ENCODE results near the gene VPS45.
"Not testable (repeated sequence)": the region's sequence is repeated elsewhere in the genome, so short reads cannot be mapped to it uniquely, and the experiment has no call there.

The VPS45 gene

DNA sequence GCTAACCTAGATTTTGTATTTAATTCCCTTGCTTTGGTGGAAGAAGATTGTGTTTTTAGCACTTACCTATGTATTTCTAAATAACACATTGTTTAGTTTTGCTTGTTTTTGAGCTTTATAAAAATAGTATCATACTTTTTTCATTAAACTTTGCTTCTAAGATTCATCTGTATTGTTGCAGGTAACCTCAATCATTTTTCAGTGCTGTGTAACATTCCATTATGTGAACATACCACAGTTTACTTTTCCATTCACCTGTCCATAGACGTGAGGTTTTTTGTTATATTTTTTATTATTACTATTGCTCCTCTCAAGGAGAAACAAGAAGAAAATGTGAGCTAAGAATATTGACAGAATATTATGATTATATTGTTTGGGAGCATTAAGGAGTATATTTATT, 67.0 kb downstream of the VPS45 start:
- no peak for DNase-seq

DNA sequence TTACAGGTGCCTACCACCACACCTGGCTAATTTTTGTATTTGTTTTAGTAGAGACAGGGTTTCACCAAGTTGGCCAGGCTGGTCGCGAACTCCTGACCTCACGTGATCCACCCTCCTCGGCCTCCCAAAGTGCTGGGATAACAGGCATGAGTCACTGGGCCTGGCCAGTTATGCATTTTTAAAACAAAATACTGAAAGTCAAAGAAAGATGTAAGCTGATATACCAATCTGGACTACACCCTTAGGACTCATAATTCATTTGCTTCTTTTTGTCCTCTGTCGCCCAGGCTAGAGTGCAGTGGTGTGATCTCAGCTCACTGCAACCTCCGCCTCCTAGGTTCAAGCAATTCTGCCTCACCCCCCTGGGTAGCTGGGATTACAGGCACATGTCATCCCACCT, 67.8 kb downstream of the VPS45 start:
- not testable (repeated sequence) for DNase-seq

DNA sequence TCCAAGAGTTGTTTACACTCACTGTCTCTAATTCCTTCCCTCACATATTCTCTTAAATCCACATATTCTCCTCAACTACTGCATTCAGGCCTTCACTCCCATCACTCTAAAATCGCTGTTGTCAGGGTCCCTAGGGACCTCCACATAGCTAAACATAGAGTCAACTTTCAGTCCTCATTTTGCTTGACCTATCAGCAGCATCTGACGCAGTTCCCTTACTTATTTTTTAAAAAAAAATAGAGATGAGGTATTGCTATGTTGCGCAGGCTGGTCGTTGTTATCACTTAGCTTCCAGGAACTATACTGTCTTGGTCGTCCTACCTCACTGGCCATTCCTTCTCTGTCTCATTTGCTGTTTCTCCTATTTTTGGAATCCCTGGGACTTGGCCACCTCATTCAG, 70.5 kb downstream of the VPS45 start:
- no peak for DNase-seq

- DNase-seq, result no peak
These were observed 73.9 kb downstream of the VPS45 start for GRCh38 chr1:150141452-150141851.

- DNase-seq, result no peak
These were observed 74.5 kb downstream of the VPS45 start for GRCh38 chr1:150142083-150142482.

DNA sequence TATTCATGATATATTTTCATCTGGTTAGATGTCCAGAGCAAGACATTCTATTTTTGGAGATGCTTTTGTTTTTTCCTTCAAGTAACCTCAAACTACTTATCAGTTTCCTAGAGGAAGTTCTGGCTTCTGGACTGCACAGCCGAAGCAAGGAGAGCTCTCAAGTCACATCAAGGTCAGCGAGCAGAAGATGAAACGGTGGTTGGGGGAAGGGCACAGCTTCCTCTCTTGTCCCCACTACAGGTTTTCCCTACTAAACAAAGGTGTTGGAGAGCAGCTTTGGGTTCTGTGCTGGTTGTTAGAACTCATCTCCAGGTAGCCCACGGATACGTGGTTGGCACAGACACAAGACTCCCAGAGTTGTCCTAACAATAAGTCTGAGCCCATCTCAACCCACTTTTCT, 77.0 kb downstream of the VPS45 start:
- no peak for DNase-seq

GRCh38 chr1:150146016-150146415, 78.4 kb downstream of the VPS45 start:
- DNase-seq, result not testable (repeated sequence)

GRCh38 chr1:150146849-150147542, 79.4 kb downstream of the VPS45 start:
- no peak for DNase-seq

GRCh38 chr1:150148837-150149270, 81.3 kb downstream of the VPS45 start:
- no peak for DNase-seq

GRCh38 chr1:150149271-150150132, 81.9 kb downstream of the VPS45 start, which contains the start of gene PLEKHO1:
PLEKHO1 (plus strand) TSS chr1:150149916; CDS start chr1:150150258, 342 bp downstream.
- peak; percentile 41 for DNase-seq

DNA sequence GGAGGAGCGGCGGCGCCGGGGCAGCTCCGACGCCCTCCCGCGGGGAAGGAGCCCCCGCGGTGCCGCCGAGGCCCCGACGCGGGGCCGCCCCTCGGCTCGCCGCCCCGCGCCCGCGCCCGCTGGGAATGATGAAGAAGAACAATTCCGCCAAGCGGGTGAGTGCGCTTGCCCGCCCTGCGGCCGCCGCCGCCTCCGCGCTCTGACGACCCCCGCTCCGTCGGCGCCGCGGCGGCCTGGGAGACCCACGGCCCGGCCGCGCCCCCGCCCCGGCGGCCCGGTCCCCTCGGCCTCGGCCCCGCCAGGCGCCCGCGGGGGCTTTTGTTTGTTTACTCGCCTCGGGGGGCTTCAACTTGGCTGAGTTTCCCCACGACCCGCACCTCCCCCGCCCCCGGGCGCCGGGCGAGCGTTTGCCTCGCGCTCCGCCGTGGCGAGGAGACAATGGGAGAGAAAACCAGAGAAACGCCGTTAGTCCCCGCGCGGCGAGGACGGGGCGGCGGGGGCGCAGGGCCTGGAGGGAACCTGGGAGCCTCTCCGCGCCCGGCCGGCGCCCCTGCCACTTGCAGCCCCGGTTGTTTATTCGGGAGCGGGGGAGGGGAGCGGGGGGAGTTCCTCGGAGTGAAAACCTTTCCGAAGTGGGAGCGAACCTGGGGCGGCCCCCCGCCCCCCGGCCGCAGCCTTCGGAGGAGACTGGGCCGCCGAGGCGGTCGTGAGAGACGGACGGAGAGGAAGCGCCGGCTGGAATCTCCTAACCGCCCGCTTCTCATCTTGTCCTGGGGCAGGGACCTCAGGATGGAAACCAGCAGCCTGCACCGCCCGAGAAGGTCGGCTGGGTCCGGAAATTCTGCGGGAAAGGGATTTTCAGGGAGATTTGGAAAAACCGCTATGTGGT, 82.8 kb downstream of the VPS45 start:
- DNase-seq, result no peak

- DNase-seq, result no peak
These were observed 84.0 kb downstream of the VPS45 start for GRCh38 chr1:150151291-150152181.

DNA sequence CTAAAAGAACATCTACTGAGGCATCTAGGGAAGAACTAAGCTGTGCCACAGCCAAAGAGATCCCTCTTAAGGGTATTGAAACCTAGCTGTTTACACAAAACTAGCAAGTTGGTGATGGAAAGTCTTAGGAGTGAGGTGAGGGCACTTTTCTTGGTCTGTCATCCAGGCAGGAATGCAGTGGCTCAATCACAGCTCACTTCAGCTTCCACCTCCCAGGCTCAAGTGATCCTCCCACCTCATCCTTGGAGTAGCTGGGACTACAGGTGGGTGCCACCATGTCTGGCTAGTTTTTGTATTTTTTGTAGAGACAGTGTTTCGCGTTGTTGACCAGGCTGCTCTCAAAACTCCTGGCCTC, 84.6 kb downstream of the VPS45 start:
- no peak for DNase-seq

GRCh38 chr1:150152772-150153456, 85.3 kb downstream of the VPS45 start:
- no peak for DNase-seq

GRCh38 chr1:150154143-150154542, 86.6 kb downstream of the VPS45 start:
- DNase-seq, result no peak

GRCh38 chr1:150155413-150156071, 88.0 kb downstream of the VPS45 start:
- no peak for DNase-seq

GRCh38 chr1:150156868-150157603, 89.5 kb downstream of the VPS45 start:
- no peak for DNase-seq

- no peak for DNase-seq
These were observed 92.0 kb downstream of the VPS45 start for GRCh38 chr1:150159550-150159949.

DNA sequence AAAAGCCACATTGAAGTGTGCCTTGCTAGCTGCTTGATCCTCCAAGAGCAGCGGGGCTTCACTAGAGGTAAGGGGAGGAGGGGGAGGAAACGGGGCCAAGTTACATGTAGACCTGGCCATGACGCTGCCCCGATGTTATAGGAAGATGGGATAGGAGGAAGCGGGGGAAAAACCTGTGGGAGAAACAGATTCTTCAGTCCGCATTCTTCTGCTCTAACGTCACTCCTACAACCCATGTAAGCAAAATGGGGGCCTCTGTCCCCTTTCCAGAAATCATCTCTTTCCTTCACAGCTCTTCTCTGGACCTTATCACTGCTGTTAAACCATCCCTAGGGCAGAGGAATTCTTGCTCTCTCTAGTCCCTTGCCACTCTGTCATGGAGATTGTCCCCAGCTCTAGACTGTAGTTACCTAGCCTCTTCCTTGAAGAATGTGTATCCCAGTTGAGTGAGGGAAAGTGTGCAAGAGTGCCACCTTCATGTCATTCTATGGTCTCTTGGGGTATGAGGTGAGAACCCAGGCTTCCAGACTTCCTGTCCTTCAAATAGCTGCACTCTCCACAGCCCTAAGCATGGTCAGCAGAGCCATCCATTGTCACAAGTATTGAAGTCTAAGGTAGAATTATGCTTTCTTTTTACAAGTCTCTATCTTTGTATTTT, 93.5 kb downstream of the VPS45 start:
- no peak for DNase-seq
